Measurements from ENCODE around the gene ATRNL1. TPM values are rescaled to one million over a fixed set of nuclear protein-coding genes. Genes with fewer than 3 reads are reported as not detected.

The ATRNL1 gene
- total and polyA plus RNA-seq, 2 of the 8 experiments (the other 6 are each of a cell fraction or from before 2014, with no cell fraction given) = 5.1 to 17.6 TPM

DNA sequence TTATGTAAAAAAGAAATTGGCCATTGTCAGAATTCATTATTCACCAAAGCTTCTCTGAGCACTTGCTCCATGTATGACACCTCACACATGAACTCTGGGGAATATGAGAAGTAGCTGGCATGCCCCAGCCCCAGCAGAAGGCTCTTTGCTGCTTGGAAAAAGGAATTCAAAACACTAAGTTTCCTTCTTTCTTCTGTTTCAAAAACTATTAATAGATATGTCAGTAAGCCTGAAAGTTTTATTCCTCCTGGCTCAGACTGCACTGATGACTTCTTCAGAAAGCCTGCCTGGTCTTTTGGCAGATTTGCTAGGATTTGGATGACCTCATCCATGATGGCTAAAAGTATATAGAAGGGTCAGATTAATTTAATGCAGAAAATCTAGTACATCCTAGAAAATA lies 668.9 kb downstream of the ATRNL1 start:
- Histone ChIP-seq H3K14ac (ENCODE audit: insufficient read length) (no peak overlapping the region), H3K9ac (replicated peaks in 1 of 4; ENCODE audit: extremely low read depth in 1 of 4, low read depth in 3 of 4, low read length in 3 of 4) (no peak overlapping the region), H2AK5ac (ENCODE audit: low read depth, low read length) (no peak overlapping the region), H3K27me3 (replicated peaks in 1 of 4; ENCODE audit: control insufficient read depth in 3 of 4, extremely low read depth in 1 of 4, insufficient read depth in 3 of 4, low read length in 3 of 4) (no peaks in the 10 kb centered on the region), H3K79me2 (ENCODE audit: control insufficient read depth in 1 of 2, insufficient read depth in 2 of 2, low read length in 2 of 2) (no peaks in the 10 kb centered on the region), H2BK15ac (ENCODE audit: low read length) (no peak overlapping the region), H3K4me3 (ENCODE audit: extremely low read depth in 1 of 4, insufficient read depth in 2 of 4, low read depth in 3 of 4, low read length in 4 of 4) (no peak overlapping the region), H3K36me3 (ENCODE audit: control insufficient read depth in 2 of 4, insufficient read depth in 4 of 4, low read length in 3 of 4) (no peaks in the 10 kb centered on the region), H3K18ac (ENCODE audit: extremely low read depth, low read length) (no peak overlapping the region), H2BK20ac (ENCODE audit: low read length) (no peak overlapping the region), H3K4ac (replicated peaks; ENCODE audit: insufficient read length, low read depth, low read length) (no peak overlapping the region), H4K91ac (replicated peaks; ENCODE audit: insufficient read length, low read length) (no peak overlapping the region), H3K4me2 (ENCODE audit: insufficient read depth in 1 of 2, low read depth in 2 of 2, low read length in 2 of 2) (no peak overlapping the region), H2BK12ac (ENCODE audit: low read depth, low read length) (no peak overlapping the region), H3K9me3 (ENCODE audit: insufficient read depth in 2 of 2, low read depth in 1 of 2, low read length in 1 of 2) (no peaks in the 10 kb centered on the region), H3K79me1 (ENCODE audit: low read depth, low read length) (no peaks in the 10 kb centered on the region), H2BK120ac (replicated peaks; ENCODE audit: low read depth, low read length) (no peak overlapping the region), H4K8ac (ENCODE audit: extremely low read depth, insufficient read depth, low read length) (no peak overlapping the region), H3K4me1 (replicated peaks in 1 of 4; ENCODE audit: control insufficient read depth in 3 of 4, insufficient read depth in 4 of 4, low read length in 3 of 4) (peaks cover 0 to 2% (median 0%) of the 10 kb centered on the region in 4 experiments; a peak in 2 of 7 replicates), H3K56ac (replicated peaks; ENCODE audit: insufficient read length, low read depth, low read length) (no peak overlapping the region), H3K23ac (ENCODE audit: insufficient read length) (no peak overlapping the region), H3K23me2 (ENCODE audit: low read depth, low read length) (no peaks in the 10 kb centered on the region), H3K27ac (ENCODE audit: low read depth, low read length) (no peak overlapping the region), H2BK5ac (ENCODE audit: low read depth, low read length) (no peak overlapping the region), H4K5ac (ENCODE audit: insufficient read length, low read depth, low read length) (no peak overlapping the region), H2AFZ (ENCODE audit: low read length) (no peak overlapping the region), H4K20me1 (replicated peaks in 1 of 2; ENCODE audit: control insufficient read depth in 1 of 2, insufficient read depth in 2 of 2, low read length in 2 of 2) (no peaks in the 10 kb centered on the region)
- CTCF ChIA-PET (ENCODE audit: partially characterized antibody) = no interaction called here
- no peak for TF ChIP-seq SRF (IDR thresholded peaks at IDR 0.05; ENCODE audit: low read depth, low read length)
- no peak for TF ChIP-seq YY1 (IDR thresholded peaks at IDR 0.05; ENCODE audit: low read depth, low read length)
- TF ChIP-seq MAFK (IDR thresholded peaks at IDR 0.05; ENCODE audit: low read depth, low read length) = no peak
- TF ChIP-seq TAF7 (optimal IDR thresholded peaks at IDR 0.05; ENCODE audit: borderline replicate concordance, low read depth, low read length) = no peak
- no peak for TF ChIP-seq KDM5A (IDR thresholded peaks at IDR 0.05; ENCODE audit: low read length)
- no peak for TF ChIP-seq ATF2 (IDR thresholded peaks at IDR 0.05; ENCODE audit: low read length)
- TF ChIP-seq RBBP5 (IDR thresholded peaks at IDR 0.05; ENCODE audit: borderline replicate concordance, low read depth, low read length) = no peak
- no peak for TF ChIP-seq SP2 (IDR thresholded peaks at IDR 0.05; ENCODE audit: low read length)
- no peak for TF ChIP-seq HDAC6 (IDR thresholded peaks at IDR 0.05; ENCODE audit: low read depth, low read length)
- TF ChIP-seq BRCA1 (IDR thresholded peaks at IDR 0.05; ENCODE audit: low read depth, low read length) = no peak
- TF ChIP-seq TBP (IDR thresholded peaks at IDR 0.05; ENCODE audit: low read depth, low read length) = no peak
- TF ChIP-seq SP4 (IDR thresholded peaks at IDR 0.05; ENCODE audit: low read length) = no peak
- DNase-seq (ENCODE audit: low read depth in 1 of 2, low spot score in 2 of 2) (no peak), FAIRE-seq (no peak)
- POLR2A ChIA-PET (ENCODE audit: partially characterized antibody) = no interaction called here

Measured in H1 (cell line).